Mammary epithelial cell (primary cell): ENCODE data around the gene GNPAT.

Experiments used
- EZH2 ChIP-seq: IDR thresholded peaks from 2 replicates; pipeline ENCODE4 v1.6.1; 2012; ENCODE audit warnings: low read length, inconsistent platforms, borderline replicate concordance
- TF ChIP-seq, protein P1 (sequence below), 2 donors: IDR thresholded peaks in 1 of 2; conservative IDR thresholded peaks in 1 of 2; 2 replicates each; pipeline ENCODE4 v1.5.1; 2011 to 2012; ENCODE audit warnings: inconsistent platforms in 2 of 2, low read length in 2 of 2, mild to moderate bottlenecking in 2 of 2, control low read depth in 1 of 2, low read depth in 1 of 2; ENCODE audit not compliant: insufficient read depth in 1 of 2; ENCODE audit errors: extremely low read depth in 1 of 2

DNA sequence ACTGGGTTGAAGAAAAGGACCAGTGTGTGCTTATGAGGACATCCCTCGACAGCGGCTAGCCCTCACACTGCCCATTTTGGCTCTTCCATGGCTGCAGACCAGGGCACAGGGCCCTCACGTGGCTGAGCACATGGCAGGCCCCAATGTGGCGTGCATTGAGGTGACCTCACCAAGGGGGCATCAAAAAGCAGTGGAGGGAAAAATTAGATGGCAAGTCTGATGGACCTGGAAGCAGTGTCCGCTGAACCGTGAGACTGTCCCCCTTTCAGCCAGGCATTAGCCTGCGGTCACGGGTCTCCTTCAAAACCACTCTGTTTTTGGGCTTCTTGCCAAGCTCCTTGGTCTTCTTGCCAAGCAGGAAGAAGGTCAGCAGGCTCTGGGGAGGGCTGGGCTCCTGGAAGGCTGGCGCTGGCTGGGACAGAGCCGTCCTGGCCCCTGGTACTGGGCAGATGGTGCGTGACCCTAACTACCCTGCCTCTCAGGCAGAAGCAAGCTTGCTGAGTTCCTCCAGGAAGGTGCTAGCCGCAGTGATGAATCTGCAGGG is 48.3 kb upstream of the GNPAT start:
- TF ChIP-seq, protein P1, sequence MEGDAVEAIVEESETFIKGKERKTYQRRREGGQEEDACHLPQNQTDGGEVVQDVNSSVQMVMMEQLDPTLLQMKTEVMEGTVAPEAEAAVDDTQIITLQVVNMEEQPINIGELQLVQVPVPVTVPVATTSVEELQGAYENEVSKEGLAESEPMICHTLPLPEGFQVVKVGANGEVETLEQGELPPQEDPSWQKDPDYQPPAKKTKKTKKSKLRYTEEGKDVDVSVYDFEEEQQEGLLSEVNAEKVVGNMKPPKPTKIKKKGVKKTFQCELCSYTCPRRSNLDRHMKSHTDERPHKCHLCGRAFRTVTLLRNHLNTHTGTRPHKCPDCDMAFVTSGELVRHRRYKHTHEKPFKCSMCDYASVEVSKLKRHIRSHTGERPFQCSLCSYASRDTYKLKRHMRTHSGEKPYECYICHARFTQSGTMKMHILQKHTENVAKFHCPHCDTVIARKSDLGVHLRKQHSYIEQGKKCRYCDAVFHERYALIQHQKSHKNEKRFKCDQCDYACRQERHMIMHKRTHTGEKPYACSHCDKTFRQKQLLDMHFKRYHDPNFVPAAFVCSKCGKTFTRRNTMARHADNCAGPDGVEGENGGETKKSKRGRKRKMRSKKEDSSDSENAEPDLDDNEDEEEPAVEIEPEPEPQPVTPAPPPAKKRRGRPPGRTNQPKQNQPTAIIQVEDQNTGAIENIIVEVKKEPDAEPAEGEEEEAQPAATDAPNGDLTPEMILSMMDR (conservative IDR thresholded peaks at IDR 0.05 in 1 of 2, IDR thresholded peaks at IDR 0.05 in 1 of 2; ENCODE audit: extremely low read depth in 1 of 2, insufficient read depth in 1 of 2, low read depth in 1 of 2, low read length in 2 of 2) = no peak
- TF ChIP-seq EZH2 = no peak
